T1000 (cell line): ENCODE data around the gene KIF18A.
"Not testable (repeated sequence)": the region's sequence is repeated elsewhere in the genome, so short reads cannot be mapped to it uniquely, and the experiment has no call there.

Experiments
- DNase-seq: peaks from one replicate; lab custom pipeline; 2025; ENCODE audit warnings: mixed read lengths; lab: John Stamatoyannopoulos, UW

Gene KIF18A

DNA sequence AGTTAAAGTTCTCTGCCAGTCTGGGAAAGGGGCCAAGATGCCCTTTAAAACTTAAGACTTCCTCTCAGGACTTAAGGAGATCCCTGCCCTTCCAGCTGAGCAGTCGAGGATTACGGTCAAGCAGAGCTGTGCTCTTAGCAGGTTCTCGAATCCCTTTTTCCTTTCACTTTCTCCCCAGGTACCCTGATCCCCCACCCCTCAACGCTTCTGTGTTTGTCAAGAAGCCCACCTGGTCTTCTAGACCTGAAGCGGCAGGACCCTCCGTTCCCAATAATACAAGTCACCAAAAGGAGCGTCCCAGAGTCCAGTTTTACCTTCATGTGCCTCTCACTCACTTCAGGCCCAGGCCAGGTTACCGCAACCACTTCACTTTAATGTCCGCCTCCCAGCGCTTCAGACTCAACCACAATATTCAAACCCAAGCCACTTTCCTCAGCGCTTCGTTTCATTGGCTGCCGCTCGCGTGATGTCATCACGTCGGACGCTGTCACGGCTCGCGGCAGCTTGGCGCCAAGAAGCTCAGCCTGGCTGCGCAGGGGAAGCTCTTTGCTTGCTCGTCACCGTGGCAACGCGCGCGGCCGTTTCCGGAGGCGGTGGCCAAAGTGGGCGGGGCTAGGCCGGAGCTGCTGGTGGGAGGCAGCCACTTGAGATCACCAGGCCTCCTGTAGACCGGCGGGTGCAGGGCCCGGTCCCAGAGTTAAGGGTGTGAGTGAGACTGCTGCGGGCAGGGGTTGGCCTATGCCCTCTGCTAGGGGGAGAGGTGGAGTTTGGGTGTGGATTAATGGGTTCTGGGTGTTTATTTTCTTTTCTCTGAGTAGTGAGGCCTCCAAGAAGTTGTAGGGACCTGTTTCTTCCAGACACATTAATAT is at the start of gene KIF18A, which contains the start of gene METTL15:
TSS of gene KIF18A (minus strand) at position 407 of the 869 bp plus-strand sequence. CDS start 10,209 bp downstream, outside the sequence.
TSS of gene METTL15 (plus strand) at position 639 of the 869 bp plus-strand sequence. CDS start 4,947 bp downstream, outside the sequence.
- DNase-seq, result peak; percentile 98

GRCh38 chr11:28153586-28153985 is 45.6 kb upstream of the KIF18A start:
- DNase-seq, result no peak

GRCh38 chr11:28152743-28153142 is 44.8 kb upstream of the KIF18A start:
- no peak for DNase-seq

GRCh38 chr11:28146123-28146751 is 38.3 kb upstream of the KIF18A start:
- DNase-seq, result no peak

DNA sequence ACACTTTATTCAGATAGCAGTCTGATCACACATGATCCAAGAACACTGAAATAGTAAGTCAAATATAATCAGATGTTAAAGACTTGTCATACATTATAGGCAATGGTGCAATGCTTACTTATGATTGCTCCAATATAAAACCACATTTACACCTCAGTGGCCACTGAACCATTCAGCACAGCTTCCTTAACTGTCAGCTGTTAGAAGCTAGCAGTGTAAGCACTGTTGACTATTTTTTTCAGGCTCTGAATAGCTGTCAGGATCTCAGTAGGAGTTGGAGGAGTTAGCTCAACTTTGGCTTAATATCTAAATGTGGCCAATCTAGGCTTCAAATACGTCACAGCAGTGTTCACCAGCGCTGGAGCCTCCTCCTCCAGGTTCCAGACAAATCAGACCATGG is 36.9 kb upstream of the KIF18A start:
- no peak for DNase-seq

- DNase-seq, result no peak
These were observed 34.8 kb upstream of the KIF18A start for GRCh38 chr11:28142724-28143123.

- DNase-seq, result no peak
These were observed 32.9 kb upstream of the KIF18A start for GRCh38 chr11:28140689-28141455.

DNA sequence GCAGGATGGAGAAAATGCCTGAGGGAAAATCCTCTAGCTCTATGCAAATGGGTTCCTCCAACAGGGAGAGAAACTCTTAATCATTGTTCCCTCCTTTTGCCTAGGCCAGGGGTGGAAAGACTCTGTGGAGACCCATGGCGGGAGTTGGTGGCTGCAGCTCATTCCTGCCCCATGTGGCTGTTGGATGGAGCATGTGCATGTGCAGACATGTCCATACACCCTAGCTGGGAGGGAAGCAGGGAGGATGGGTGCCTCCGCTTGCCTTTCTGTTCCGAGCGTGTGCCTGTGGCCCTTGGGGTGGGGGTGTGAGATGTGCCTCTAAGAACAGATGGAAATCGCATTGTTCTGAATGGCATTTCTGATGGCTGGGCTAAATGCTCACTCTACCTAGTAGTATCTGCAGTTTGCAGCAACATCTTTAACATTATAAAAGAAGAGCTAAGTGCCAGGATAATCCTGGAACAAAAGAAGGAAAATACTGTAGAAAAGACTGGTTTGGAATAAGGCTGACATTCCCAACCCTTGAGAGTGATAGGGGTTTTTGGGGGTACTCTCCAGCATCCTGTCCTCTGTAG is 32.0 kb upstream of the KIF18A start:
- DNase-seq, result no peak

GRCh38 chr11:28137832-28138231 is 29.9 kb upstream of the KIF18A start:
- DNase-seq, result no peak

DNA sequence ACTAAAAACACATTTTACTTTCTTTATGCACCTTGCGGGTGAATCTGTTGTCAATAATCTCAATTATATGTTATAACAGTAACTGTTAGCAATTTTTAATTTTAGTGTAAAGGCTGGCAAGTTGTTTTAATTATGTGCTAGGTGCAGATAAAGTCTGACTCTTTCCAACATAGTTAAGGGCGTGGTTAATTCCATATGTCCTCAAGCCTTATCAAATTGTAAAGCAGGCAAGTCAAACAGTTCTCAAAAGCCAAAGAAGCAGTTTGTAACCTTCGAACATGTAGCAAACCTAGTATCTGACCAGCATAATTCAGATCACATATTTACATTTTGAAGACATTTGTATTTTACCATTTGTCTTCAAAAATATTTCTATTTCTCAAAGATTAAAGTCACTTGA is 29.4 kb upstream of the KIF18A start:
- DNase-seq, result no peak

DNA sequence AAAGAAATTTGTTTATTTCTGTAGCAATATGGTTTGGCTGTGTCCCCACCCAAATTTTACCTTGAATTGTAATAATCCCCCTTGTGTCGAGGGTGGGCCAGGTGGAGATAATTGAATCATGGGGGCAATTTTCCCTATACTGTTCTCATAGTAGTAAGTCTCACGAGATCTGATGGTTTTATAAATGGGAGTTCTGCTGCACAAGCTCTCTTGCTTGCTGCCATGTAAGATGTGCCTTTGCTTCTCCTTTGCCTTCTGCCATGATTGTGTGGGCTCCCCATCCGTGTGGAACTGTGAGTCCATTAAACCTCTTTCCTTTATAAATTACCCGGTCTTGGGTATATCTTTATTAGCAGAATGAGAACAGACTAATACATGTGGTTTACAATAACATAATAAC is 28.2 kb upstream of the KIF18A start:
- DNase-seq, result not testable (repeated sequence)

GRCh38 chr11:28133146-28133545 is 25.2 kb upstream of the KIF18A start:
- no peak for DNase-seq

GRCh38 chr11:28132548-28132947 is 24.6 kb upstream of the KIF18A start:
- DNase-seq, result no peak

DNA sequence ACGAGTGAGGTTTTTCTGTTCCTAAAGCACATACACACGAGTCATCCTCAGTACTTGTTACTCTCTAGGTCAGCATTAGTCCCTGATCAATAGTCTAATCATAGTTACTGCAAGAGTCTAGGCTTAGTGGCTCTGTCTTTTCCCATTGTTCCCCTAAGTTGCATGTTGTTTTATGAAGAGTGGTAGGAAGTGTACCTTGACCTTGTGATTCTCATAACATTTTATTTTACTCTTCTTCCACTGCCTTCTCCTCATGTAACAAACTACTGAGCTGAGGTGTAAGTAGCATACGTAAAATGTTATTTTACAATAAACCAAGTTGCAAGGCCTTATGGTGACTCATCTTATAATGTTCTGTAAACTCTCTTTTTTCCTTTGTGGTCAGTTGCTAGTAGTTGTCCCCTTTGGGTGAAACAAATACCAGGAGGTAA is 15.2 kb upstream of the KIF18A start:
- no peak for DNase-seq

- no peak for DNase-seq
These were observed 9.8 kb upstream of the KIF18A start for GRCh38 chr11:28117712-28118111.

DNA sequence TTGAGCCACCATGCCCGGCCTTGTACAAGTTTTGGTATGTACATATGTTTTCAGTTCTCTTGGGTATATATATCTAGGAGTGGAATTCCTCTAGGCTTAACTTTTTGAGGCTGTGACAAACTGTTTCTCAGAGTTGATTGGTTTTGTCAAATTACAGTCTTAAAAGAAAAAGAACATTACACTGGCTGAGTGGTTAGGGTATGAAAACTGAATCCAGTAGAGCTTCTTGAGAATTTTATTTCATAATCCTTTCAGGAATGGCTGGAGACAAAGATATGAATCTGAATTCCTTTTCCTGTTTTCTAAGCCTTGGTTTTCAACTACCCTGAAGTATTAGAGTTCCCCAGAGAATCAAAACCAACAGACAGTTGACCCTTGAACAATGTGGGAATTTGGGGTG is 6.8 kb upstream of the KIF18A start:
- DNase-seq, result no peak

DNA sequence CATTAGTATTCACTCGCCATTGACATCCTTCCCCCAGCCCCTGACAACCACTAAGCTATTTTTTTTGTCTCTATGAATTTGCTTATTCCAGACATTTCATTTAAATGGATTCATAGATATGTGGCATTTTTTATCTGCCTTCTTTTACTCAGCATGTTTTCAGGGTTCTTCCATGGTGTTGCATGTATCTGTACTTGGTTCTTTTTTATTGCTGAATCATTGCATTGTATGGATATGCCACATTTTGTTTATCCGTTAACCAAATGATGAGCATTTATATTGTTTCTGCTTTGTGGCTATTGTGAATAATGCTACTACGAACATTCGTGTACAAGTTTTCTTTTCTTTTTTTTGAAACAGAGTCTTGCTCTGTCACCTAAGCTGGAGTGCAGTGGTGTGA is 6.2 kb upstream of the KIF18A start:
- no peak for DNase-seq

GRCh38 chr11:28110821-28111200 is 2.9 kb upstream of the KIF18A start:
- no peak for DNase-seq

GRCh38 chr11:28110108-28110820 is 2.3 kb upstream of the KIF18A start:
- peak; percentile 33 for DNase-seq

GRCh38 chr11:28108958-28109357 is 1.0 kb upstream of the KIF18A start:
- no peak for DNase-seq

DNA sequence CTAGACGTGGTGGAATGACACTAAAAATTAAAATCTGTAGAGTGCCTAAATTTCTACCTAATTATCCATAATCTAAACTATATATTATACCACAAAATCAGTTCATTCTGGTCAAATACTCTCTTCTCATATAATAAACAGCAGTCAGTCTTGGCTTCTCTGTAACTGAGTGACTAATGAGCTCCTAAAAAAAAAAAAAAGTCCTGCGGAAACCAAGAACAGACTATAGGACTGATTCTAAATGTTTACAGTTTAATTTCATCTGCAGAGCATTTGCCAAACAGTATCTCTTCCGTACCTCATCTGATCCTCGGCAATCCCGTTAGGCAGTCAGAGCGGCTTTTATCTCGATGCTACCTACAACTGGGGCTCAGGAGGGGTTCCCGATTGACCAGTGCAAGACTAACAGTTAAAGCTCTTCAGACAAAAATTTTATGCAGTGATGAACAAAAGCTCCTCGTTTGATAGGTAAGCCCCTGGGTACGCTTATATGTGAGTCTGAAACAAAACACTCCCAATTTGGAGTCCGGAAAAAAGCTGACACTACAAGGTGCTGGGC is 686 bp downstream of the KIF18A start:
- DNase-seq, result no peak
